Calu3 (cell line): ENCODE data around the gene ECT2. TPM values are rescaled to one million over a fixed set of nuclear protein-coding genes. Genes with fewer than 3 reads are reported as not detected.

Experiments
- BruUV-seq: library from RNA; stranded (reverse); fragments of 400-500 nt; replicated peaks from 2 replicates; lab custom pipeline; 2021; lab: Mats Ljungman, UMichigan
- CTCF ChIA-PET: fragments of 300-600 bp; sonication (Branson Sonifier 250); formaldehyde crosslinking; loops from one replicate; lab custom pipeline; 2022; ENCODE audit warnings: antibody characterized with exemption; lab: Charles Lee
- DNase-seq: peaks from one replicate; pipeline ENCODE4 v3.0.0; 2022
- H3K27ac Mint-ChIP-seq: one replicate; pipeline ENCODE4 v1.8.0; 2022; ENCODE audit warnings: mixed read lengths; ENCODE audit not compliant: unreplicated experiment
- H3K27me3 Mint-ChIP-seq: one replicate; pipeline ENCODE4 v1.8.0; 2022; ENCODE audit warnings: mixed read lengths; ENCODE audit not compliant: unreplicated experiment
- H3K36me3 Mint-ChIP-seq: one replicate; pipeline ENCODE4 v1.8.0; 2022; ENCODE audit warnings: mild to moderate bottlenecking, moderate library complexity, mixed read lengths; ENCODE audit not compliant: insufficient read depth, unreplicated experiment
- H3K4me1 Mint-ChIP-seq: one replicate; pipeline ENCODE4 v1.8.0; 2022; ENCODE audit warnings: mild to moderate bottlenecking, low read depth, mixed read lengths; ENCODE audit not compliant: unreplicated experiment
- H3K4me3 Mint-ChIP-seq: one replicate; pipeline ENCODE4 v1.8.0; 2022; ENCODE audit warnings: mild to moderate bottlenecking, low read depth, moderate library complexity, mixed read lengths; ENCODE audit not compliant: unreplicated experiment
- H3K9me3 Mint-ChIP-seq: one replicate; pipeline ENCODE4 v1.8.0; 2022; ENCODE audit warnings: low read depth, mixed read lengths; ENCODE audit not compliant: unreplicated experiment
- CTCF ChIP-seq: fragments of 200-600 bp; IDR thresholded peaks from one replicate; pipeline ENCODE4 v1.8.0; 2022; ENCODE audit warnings: antibody characterized with exemption; ENCODE audit not compliant: unreplicated experiment
- intact Hi-C: fragments of 100-400 bp; cut with micrococcal nuclease; formaldehyde crosslinking; loops from one replicate; pipeline ENCODE4 v1.10.0; 2022; ENCODE audit not compliant: unreplicated experiment
- total RNA-seq: library from RNA; stranded (reverse); gene quantifications from 2 replicates; pipeline ENCODE4 v1.2.3, GENCODE V29; 2022

Gene ECT2
- total RNA-seq, 1 experiment from 2014 or later, result 201 TPM

GRCh38 chr3:172868582-172869200 is 118.2 kb downstream of the ECT2 start:
- no peak for TF ChIP-seq CTCF
- Mint-ChIP-seq H3K4me3 (no peak overlapping the region), H3K4me1 (peaks cover 11% of the 10 kb centered on the region), H3K9me3 (peaks cover 2% of the 10 kb centered on the region), H3K27ac (no peak overlapping the region), H3K36me3 (no peaks in the 10 kb centered on the region), H3K27me3 (no peaks in the 10 kb centered on the region)
- intact Hi-C loops, result no loop called here
- no peak for DNase-seq
- CTCF ChIA-PET, result interaction anchor here (1.4 kb wide), 1 partner anchor 12 kb away, joined by 3 read pairs; no protein-coding TSS in a partner anchor
- no TSS peak for BruUV-seq

GRCh38 chr3:172869368-172869771 is 118.8 kb downstream of the ECT2 start:
- CTCF ChIA-PET, result no interaction called here
- peaks cover 2% of the 10 kb centered on the region for H3K9me3 Mint-ChIP-seq
- no peak overlapping the region for H3K4me3 Mint-ChIP-seq
- intact Hi-C loops, result no loop called here
- no peak for TF ChIP-seq CTCF
- no peaks in the 10 kb centered on the region for H3K36me3 Mint-ChIP-seq
- no peaks in the 10 kb centered on the region for H3K27me3 Mint-ChIP-seq
- DNase-seq, result peak; percentile 9
- BruUV-seq, result no TSS peak
- H3K27ac Mint-ChIP-seq, result no peak overlapping the region
- H3K4me1 Mint-ChIP-seq, result peaks cover 11% of the 10 kb centered on the region

- Mint-ChIP-seq H3K4me1 (peaks cover 11% of the 10 kb centered on the region), H3K36me3 (no peaks in the 10 kb centered on the region), H3K4me3 (no peak overlapping the region), H3K27ac (no peak overlapping the region), H3K27me3 (no peaks in the 10 kb centered on the region), H3K9me3 (peaks cover 2% of the 10 kb centered on the region)
- CTCF ChIA-PET, result no interaction called here
- no TSS peak for BruUV-seq
- no peak for DNase-seq
- TF ChIP-seq CTCF, result no peak
- intact Hi-C loops, result no loop called here
Observed at GRCh38 chr3:172869784-172870518, 119.4 kb downstream of the ECT2 start.

Other genes starting within 250 kb of the ECT2 start
- gene TNFSF10, start 227.3 kb upstream of the ECT2 start, total RNA-seq, result 41.4 and 58.7 TPM in 2 replicates
- gene NCEH1, start 39.7 kb upstream of the ECT2 start, total RNA-seq, result 159 and 163 TPM in 2 replicates